HL-60 (cell line): Measurements from ENCODE around the gene CCDC90B.

Experiments
- GABPA ChIP-seq: IDR thresholded peaks from 2 replicates; pipeline ENCODE4 v1.6.1; 2012; ENCODE audit warnings: low read depth
- POLR2AphosphoS5 ChIP-seq: IDR thresholded peaks from 2 replicates; pipeline ENCODE4 v1.6.1; 2012; ENCODE audit warnings: low read depth
- TF ChIP-seq, protein P1 (sequence below): IDR thresholded peaks from one replicate; pipeline ENCODE4 v1.5.1; 2011; ENCODE audit warnings: low read length, control low read depth, inconsistent platforms; ENCODE audit not compliant: insufficient read depth
- TF ChIP-seq, protein P2 (sequence below): IDR thresholded peaks from 2 replicates; pipeline ENCODE4 v1.6.1; 2012; ENCODE audit warnings: low read depth; ENCODE audit not compliant: insufficient replicate concordance

DNA sequence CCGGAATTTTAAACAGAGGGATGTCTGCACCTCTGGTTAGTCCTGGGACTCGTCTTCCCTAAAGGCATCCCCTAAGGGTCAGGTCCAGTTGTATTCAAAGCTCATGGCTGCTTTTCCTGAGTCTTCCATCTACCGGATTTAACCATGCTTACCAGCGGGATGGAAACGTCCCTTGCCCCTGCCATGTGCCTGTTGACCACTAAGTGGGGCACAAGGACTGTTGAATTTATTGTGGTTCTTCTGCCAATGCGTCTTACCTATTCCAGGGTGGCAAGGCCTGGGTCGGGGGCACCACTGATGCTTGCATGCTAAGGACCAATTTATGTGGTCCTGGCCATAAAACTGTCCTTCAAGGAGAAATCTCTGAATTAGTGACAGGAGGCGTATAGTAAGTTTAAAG is 67.1 kb downstream of the CCDC90B start:
- TF ChIP-seq, protein P1, sequence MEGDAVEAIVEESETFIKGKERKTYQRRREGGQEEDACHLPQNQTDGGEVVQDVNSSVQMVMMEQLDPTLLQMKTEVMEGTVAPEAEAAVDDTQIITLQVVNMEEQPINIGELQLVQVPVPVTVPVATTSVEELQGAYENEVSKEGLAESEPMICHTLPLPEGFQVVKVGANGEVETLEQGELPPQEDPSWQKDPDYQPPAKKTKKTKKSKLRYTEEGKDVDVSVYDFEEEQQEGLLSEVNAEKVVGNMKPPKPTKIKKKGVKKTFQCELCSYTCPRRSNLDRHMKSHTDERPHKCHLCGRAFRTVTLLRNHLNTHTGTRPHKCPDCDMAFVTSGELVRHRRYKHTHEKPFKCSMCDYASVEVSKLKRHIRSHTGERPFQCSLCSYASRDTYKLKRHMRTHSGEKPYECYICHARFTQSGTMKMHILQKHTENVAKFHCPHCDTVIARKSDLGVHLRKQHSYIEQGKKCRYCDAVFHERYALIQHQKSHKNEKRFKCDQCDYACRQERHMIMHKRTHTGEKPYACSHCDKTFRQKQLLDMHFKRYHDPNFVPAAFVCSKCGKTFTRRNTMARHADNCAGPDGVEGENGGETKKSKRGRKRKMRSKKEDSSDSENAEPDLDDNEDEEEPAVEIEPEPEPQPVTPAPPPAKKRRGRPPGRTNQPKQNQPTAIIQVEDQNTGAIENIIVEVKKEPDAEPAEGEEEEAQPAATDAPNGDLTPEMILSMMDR: no peak
- TF ChIP-seq GABPA: no peak
- TF ChIP-seq, protein P2, sequence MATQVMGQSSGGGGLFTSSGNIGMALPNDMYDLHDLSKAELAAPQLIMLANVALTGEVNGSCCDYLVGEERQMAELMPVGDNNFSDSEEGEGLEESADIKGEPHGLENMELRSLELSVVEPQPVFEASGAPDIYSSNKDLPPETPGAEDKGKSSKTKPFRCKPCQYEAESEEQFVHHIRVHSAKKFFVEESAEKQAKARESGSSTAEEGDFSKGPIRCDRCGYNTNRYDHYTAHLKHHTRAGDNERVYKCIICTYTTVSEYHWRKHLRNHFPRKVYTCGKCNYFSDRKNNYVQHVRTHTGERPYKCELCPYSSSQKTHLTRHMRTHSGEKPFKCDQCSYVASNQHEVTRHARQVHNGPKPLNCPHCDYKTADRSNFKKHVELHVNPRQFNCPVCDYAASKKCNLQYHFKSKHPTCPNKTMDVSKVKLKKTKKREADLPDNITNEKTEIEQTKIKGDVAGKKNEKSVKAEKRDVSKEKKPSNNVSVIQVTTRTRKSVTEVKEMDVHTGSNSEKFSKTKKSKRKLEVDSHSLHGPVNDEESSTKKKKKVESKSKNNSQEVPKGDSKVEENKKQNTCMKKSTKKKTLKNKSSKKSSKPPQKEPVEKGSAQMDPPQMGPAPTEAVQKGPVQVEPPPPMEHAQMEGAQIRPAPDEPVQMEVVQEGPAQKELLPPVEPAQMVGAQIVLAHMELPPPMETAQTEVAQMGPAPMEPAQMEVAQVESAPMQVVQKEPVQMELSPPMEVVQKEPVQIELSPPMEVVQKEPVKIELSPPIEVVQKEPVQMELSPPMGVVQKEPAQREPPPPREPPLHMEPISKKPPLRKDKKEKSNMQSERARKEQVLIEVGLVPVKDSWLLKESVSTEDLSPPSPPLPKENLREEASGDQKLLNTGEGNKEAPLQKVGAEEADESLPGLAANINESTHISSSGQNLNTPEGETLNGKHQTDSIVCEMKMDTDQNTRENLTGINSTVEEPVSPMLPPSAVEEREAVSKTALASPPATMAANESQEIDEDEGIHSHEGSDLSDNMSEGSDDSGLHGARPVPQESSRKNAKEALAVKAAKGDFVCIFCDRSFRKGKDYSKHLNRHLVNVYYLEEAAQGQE: no peak
- TF ChIP-seq POLR2AphosphoS5: no peak
